H9 (cell line): Measurements from ENCODE around the gene P3H2. TPM values are rescaled to one million over a fixed set of nuclear protein-coding genes. Genes with fewer than 3 reads are reported as not detected.

Experiments used
- DNase-seq: peaks from one replicate; pipeline ENCODE4 v3.0.0-alpha.2; 2017
- H2AFZ ChIP-seq: one replicate; pipeline ENCODE4 v1.6.1; 2013; ENCODE audit warnings: mild to moderate bottlenecking, low read length, control low read depth, moderate library complexity
- H2AK5ac ChIP-seq: 2 replicates; pipeline ENCODE4 v1.6.1; 2013; ENCODE audit warnings: low read length, control low read depth, mixed read lengths; ENCODE audit not compliant: insufficient read length
- H2BK120ac ChIP-seq: one replicate; pipeline ENCODE4 v1.6.1; 2013; ENCODE audit warnings: low read depth, mild to moderate bottlenecking, low read length, control low read depth, inconsistent platforms; ENCODE audit not compliant: poor library complexity, severe bottlenecking
- H2BK12ac ChIP-seq: 2 replicates; pipeline ENCODE4 v1.6.1; 2013; ENCODE audit warnings: low read length, control low read depth, mixed read lengths, low read depth; ENCODE audit not compliant: insufficient read length
- H2BK15ac ChIP-seq: 2 replicates; pipeline ENCODE4 v1.6.1; 2013; ENCODE audit warnings: low read depth, low read length, control low read depth
- H2BK20ac ChIP-seq: one replicate; pipeline ENCODE4 v1.6.1; 2013; ENCODE audit warnings: low read depth, mild to moderate bottlenecking, low read length, control low read depth, inconsistent platforms; ENCODE audit not compliant: poor library complexity, severe bottlenecking
- H2BK5ac ChIP-seq: 2 replicates; pipeline ENCODE4 v1.6.1; 2013; ENCODE audit warnings: low read length, control low read depth, mixed read lengths; ENCODE audit not compliant: insufficient read length
- H3K14ac ChIP-seq: 2 replicates; pipeline ENCODE4 v1.6.1; 2013; ENCODE audit warnings: low read length, control low read depth; ENCODE audit not compliant: insufficient read depth
- H3K18ac ChIP-seq: 2 replicates; pipeline ENCODE4 v1.6.1; 2013; ENCODE audit warnings: low read depth, mild to moderate bottlenecking, mixed read lengths, low read length, control low read depth; ENCODE audit not compliant: insufficient read length
- H3K23ac ChIP-seq: 2 replicates; pipeline ENCODE4 v1.6.1; 2013; ENCODE audit warnings: low read length, control low read depth, mixed read lengths, low read depth; ENCODE audit not compliant: insufficient read length
- H3K23me2 ChIP-seq: 2 replicates; pipeline ENCODE4 v1.6.1; 2013; ENCODE audit warnings: low read depth, mild to moderate bottlenecking, mixed read lengths, low read length, control low read depth; ENCODE audit not compliant: insufficient read length, poor library complexity, severe bottlenecking
- H3K27ac ChIP-seq: 2 replicates; pipeline ENCODE4 v1.5.1; 2013; ENCODE audit warnings: low read length, control low read depth, mixed read lengths, low read depth; ENCODE audit not compliant: insufficient read length
- H3K27me3 ChIP-seq: 2 replicates; pipeline ENCODE4 v1.6.1; 2013; ENCODE audit warnings: low read length, control low read depth, inconsistent platforms; ENCODE audit not compliant: insufficient read depth
- H3K4ac ChIP-seq: 2 replicates; pipeline ENCODE4 v1.6.1; 2013; ENCODE audit warnings: low read depth, mild to moderate bottlenecking, control low read depth, inconsistent platforms, low read length, moderate library complexity
- H3K4me1 ChIP-seq: 2 replicates; pipeline ENCODE4 v1.6.1; 2013; ENCODE audit warnings: low read length, control low read depth, inconsistent platforms; ENCODE audit not compliant: insufficient read depth
- H3K4me2 ChIP-seq: 2 replicates; pipeline ENCODE4 v1.6.1; 2013; ENCODE audit warnings: low read length, control low read depth, mixed read lengths; ENCODE audit not compliant: insufficient read length, insufficient read depth
- H3K56ac ChIP-seq: 2 replicates; pipeline ENCODE4 v1.6.1; 2013; ENCODE audit warnings: low read depth, mild to moderate bottlenecking, mixed read lengths, low read length, control low read depth; ENCODE audit not compliant: insufficient read length
- H3K79me1 ChIP-seq: 2 replicates; pipeline ENCODE4 v1.6.1; 2013; ENCODE audit warnings: low read depth, mild to moderate bottlenecking, moderate library complexity, low read length, control low read depth, inconsistent platforms; ENCODE audit not compliant: insufficient read depth, poor library complexity, severe bottlenecking
- H3K79me2 ChIP-seq: 2 replicates; pipeline ENCODE4 v1.6.1; 2013; ENCODE audit warnings: low read length, control low read depth, inconsistent platforms; ENCODE audit not compliant: insufficient read depth
- H3K9ac ChIP-seq: 2 replicates; pipeline ENCODE4 v1.6.1; 2013; ENCODE audit warnings: low read length, control low read depth, mixed read lengths; ENCODE audit not compliant: insufficient read length; ENCODE audit errors: extremely low read depth
- H3K9me3 ChIP-seq: one replicate; pipeline ENCODE4 v1.6.1; 2013; ENCODE audit warnings: low read depth, low read length, inconsistent platforms; ENCODE audit not compliant: control insufficient read depth
- H3T11ph ChIP-seq: one replicate; pipeline ENCODE4 v1.6.1; 2013; ENCODE audit warnings: mild to moderate bottlenecking, low read length, control low read depth, inconsistent platforms
- H4K20me1 ChIP-seq: one replicate; pipeline ENCODE4 v1.6.1; 2013; ENCODE audit not compliant: control insufficient read depth, insufficient read length, insufficient read depth
- H4K5ac ChIP-seq: 2 replicates; pipeline ENCODE4 v1.6.1; 2013; ENCODE audit warnings: low read depth, mild to moderate bottlenecking, mixed read lengths, low read length, control low read depth; ENCODE audit not compliant: insufficient read length
- H4K8ac ChIP-seq: replicated peaks from 2 replicates; pipeline ENCODE4 v1.6.1; 2013; ENCODE audit warnings: low read length, control low read depth, mixed read lengths, low read depth; ENCODE audit not compliant: insufficient read length
- H4K91ac ChIP-seq: 2 replicates; pipeline ENCODE4 v1.6.1; 2013; ENCODE audit warnings: low read depth, mild to moderate bottlenecking, moderate library complexity, mixed read lengths, low read length, control low read depth; ENCODE audit not compliant: insufficient read length
- H3K27ac Mint-ChIP-seq, 3 experiments: 2 replicates in 2 of 3; 3 replicates in 1 of 3; pipeline ENCODE4 v1.8.0; 2020 to 2021; ENCODE audit warnings: mixed read lengths in 3 of 3, mild to moderate bottlenecking in 1 of 3, moderate library complexity in 1 of 3
- H3K27me3 Mint-ChIP-seq: 2 replicates; pipeline ENCODE4 v1.8.0; 2021; ENCODE audit warnings: low read depth, mild to moderate bottlenecking, moderate library complexity, mixed read lengths
- H3K36me3 Mint-ChIP-seq, 3 experiments: 2 replicates in 2 of 3; 3 replicates in 1 of 3; pipeline ENCODE4 v1.8.0; 2020 to 2021; ENCODE audit warnings: low read depth in 3 of 3, mixed read lengths in 3 of 3; ENCODE audit not compliant: insufficient read depth in 1 of 3
- H3K4me1 Mint-ChIP-seq, 2 experiments: 2 replicates each; pipeline ENCODE4 v1.8.0; 2020; ENCODE audit warnings: mixed read lengths in 2 of 2
- H3K4me3 Mint-ChIP-seq, 2 experiments: 2 replicates in 1 of 2; 3 replicates in 1 of 2; pipeline ENCODE4 v1.8.0; 2020 to 2021; ENCODE audit warnings: mild to moderate bottlenecking in 2 of 2, mixed read lengths in 2 of 2, moderate library complexity in 1 of 2
- H3K9me3 Mint-ChIP-seq, 2 experiments: 2 replicates in 1 of 2; 3 replicates in 1 of 2; pipeline ENCODE4 v1.8.0; 2020; ENCODE audit warnings: mild to moderate bottlenecking in 2 of 2, mixed read lengths in 2 of 2, moderate library complexity in 1 of 2
- WGBS: extraction: QIAGEN DNeasy Blood & Tissue Kit; methylation state at CpG from one replicate; pipeline ENCODE4 v1.1.7; 2013; ENCODE audit warnings: missing lambda C conversion rate, low lambda C conversion rate, mixed read lengths; ENCODE audit not compliant: insufficient read length; ENCODE audit errors: extremely low coverage; 5-methylcytosine and 5-hydroxymethylcytosine counted together
- total RNA-seq: library from RNA; stranded (reverse); gene quantifications from 2 replicates; pipeline ENCODE4 v1.2.1, GENCODE V29; 2021
- TF ChIP-seq, protein P1 (sequence below): fragments of 200-600 bp; sonication (generic); conservative IDR thresholded peaks from 3 replicates; pipeline ENCODE4 v1.8.0; 2021; ENCODE audit warnings: antibody characterized with exemption, mild to moderate bottlenecking

Gene P3H2
- total RNA-seq, 1 experiment from 2014 or later: 41.5 TPM

DNA sequence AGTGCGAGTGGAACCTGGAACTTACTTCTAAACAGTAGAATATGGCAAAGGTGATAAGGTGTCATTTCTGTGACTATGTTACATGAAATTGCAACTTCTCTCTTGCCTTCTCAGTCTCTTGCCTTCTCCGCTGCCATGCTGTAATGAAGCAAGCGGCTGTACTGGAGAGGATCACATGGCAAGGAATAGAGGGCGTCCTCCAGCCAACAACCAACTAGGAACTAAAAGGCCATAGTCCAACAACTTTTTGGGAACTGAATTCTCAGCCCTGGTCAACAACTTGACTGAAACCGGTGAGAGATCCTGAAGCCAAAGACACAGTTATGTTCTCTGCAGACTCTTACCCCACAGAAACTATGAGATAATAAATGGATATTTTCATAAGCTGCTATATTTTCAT is 143.5 kb downstream of the P3H2 start:
- Histone ChIP-seq H3K79me1 (no peaks in the 10 kb centered on the region), H3K23me2 (no peaks in the 10 kb centered on the region), H3K4me2 (no peak overlapping the region), H3K23ac (no peak overlapping the region), H3K4ac (no peak overlapping the region), H3K14ac (no peak overlapping the region), H2AFZ (no peak overlapping the region), H2BK120ac (no peak overlapping the region), H2BK12ac (no peak overlapping the region), H2AK5ac (no peak overlapping the region), H3K18ac (no peak overlapping the region), H3K27ac (no peak overlapping the region), H4K8ac (no peak overlapping the region), H2BK20ac (no peak overlapping the region), H2BK5ac (no peak overlapping the region), H3K27me3 (no peaks in the 10 kb centered on the region), H3K56ac (no peak overlapping the region), H3K4me1 (no peaks in the 10 kb centered on the region; the same call in 1 of the 2 replicates), H3K9me3 (no peaks in the 10 kb centered on the region), H3K79me2 (no peaks in the 10 kb centered on the region), H3T11ph (no peak overlapping the region), H4K5ac (peak overlapping the region; percentile 42), H2BK15ac (no peak overlapping the region), H4K20me1 (no peaks in the 10 kb centered on the region), H3K9ac (no peak overlapping the region), H4K91ac (no peak overlapping the region)
- Mint-ChIP-seq H3K4me3 (no peak overlapping the region), H3K27me3 (peaks cover 1% of the 10 kb centered on the region; the same call in 1 of the 2 replicates), H3K27ac (peak overlapping the region in 1 of 3 experiments; percentile 16; a peak in 1 of 7 replicates), H3K9me3 (peaks cover 4 to 5% of the 10 kb centered on the region in 2 experiments; a peak in 3 of 5 replicates), H3K36me3 (peaks cover 20 to 63% (median 51%) of the 10 kb centered on the region in 3 experiments), H3K4me1 (peaks cover 6 to 9% of the 10 kb centered on the region in 2 experiments)
- no peak for DNase-seq
- WGBS: no CpG with 5 or more reads among the region's 5 CpGs
- TF ChIP-seq, protein P1, sequence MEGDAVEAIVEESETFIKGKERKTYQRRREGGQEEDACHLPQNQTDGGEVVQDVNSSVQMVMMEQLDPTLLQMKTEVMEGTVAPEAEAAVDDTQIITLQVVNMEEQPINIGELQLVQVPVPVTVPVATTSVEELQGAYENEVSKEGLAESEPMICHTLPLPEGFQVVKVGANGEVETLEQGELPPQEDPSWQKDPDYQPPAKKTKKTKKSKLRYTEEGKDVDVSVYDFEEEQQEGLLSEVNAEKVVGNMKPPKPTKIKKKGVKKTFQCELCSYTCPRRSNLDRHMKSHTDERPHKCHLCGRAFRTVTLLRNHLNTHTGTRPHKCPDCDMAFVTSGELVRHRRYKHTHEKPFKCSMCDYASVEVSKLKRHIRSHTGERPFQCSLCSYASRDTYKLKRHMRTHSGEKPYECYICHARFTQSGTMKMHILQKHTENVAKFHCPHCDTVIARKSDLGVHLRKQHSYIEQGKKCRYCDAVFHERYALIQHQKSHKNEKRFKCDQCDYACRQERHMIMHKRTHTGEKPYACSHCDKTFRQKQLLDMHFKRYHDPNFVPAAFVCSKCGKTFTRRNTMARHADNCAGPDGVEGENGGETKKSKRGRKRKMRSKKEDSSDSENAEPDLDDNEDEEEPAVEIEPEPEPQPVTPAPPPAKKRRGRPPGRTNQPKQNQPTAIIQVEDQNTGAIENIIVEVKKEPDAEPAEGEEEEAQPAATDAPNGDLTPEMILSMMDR: no peak
